CD14-positive monocyte (primary cell): Measurements from ENCODE around the gene DNMT3L. TPM values are rescaled to one million over a fixed set of nuclear protein-coding genes. Genes with fewer than 3 reads are reported as not detected.

Experiments
- DNase-seq, 3 donors: peaks; one replicate each; pipeline ENCODE4 v3.0.0-alpha.2; 2011 to 2022
- H2AFZ ChIP-seq: 2 replicates; pipeline ENCODE4 v1.6.0; 2012; ENCODE audit warnings: mild to moderate bottlenecking, low read depth, low read length, inconsistent platforms; ENCODE audit not compliant: insufficient read depth, poor library complexity, severe bottlenecking
- H3K27ac ChIP-seq, 2 donors: 1 replicate in 1 of 2; 2 replicates in 1 of 2; pipeline ENCODE4 v1.5.1; 2012 to 2013; ENCODE audit warnings: low read length in 2 of 2, control low read depth in 1 of 2, inconsistent platforms in 1 of 2, low read depth in 1 of 2, mild to moderate bottlenecking in 1 of 2
- H3K27me3 ChIP-seq, 2 donors: one replicate each; pipeline versions ENCODE4 v1.6.0 to v1.6.1; 2011 to 2013; ENCODE audit warnings: low read length in 2 of 2; ENCODE audit not compliant: control insufficient read depth in 2 of 2, insufficient read depth in 2 of 2
- H3K36me3 ChIP-seq, 2 donors: replicated peaks in 1 of 2; 1 replicate in 1 of 2; 2 replicates in 1 of 2; pipeline versions ENCODE4 v1.5.1 to v1.6.1; 2012 to 2013; ENCODE audit warnings: low read length in 2 of 2, control low read depth in 1 of 2, inconsistent platforms in 1 of 2, mild to moderate bottlenecking in 1 of 2; ENCODE audit not compliant: insufficient read depth in 2 of 2, control insufficient read depth in 1 of 2
- H3K4me1 ChIP-seq, 2 donors: 1 replicate in 1 of 2; 2 replicates in 1 of 2; pipeline versions ENCODE4 v1.5.1 to v1.6.1; 2012 to 2013; ENCODE audit warnings: low read length in 2 of 2, control low read depth in 1 of 2, inconsistent platforms in 1 of 2, mild to moderate bottlenecking in 1 of 2, moderate library complexity in 1 of 2; ENCODE audit not compliant: insufficient read depth in 2 of 2, control insufficient read depth in 1 of 2
- H3K4me2 ChIP-seq: replicated peaks from 2 replicates; pipeline ENCODE3; 2012; ENCODE audit warnings: low read length, moderate library complexity, mild to moderate bottlenecking; ENCODE audit not compliant: poor library complexity, severe bottlenecking; ENCODE audit errors: extremely low read depth
- H3K4me3 ChIP-seq, 3 experiments: fragments of 200-600 bp in 1 of 3; sonication (generic) in 1 of 3; replicated peaks in 1 of 3; 1 replicate in 2 of 3; 2 replicates in 1 of 3; pipeline ENCODE4 v1.5.1; 2011 to 2013; ENCODE audit warnings: low read length in 3 of 3, mild to moderate bottlenecking in 3 of 3, control low read depth in 2 of 3, low read depth in 2 of 3, inconsistent platforms in 1 of 3, moderate library complexity in 1 of 3
- H3K79me2 ChIP-seq: 2 replicates; pipeline ENCODE4 v1.6.0; 2012; ENCODE audit warnings: mild to moderate bottlenecking, control low read depth, inconsistent platforms, low read length, moderate library complexity; ENCODE audit not compliant: insufficient read depth
- H3K9ac ChIP-seq: 2 replicates; pipeline ENCODE4 v1.6.0; 2017; ENCODE audit warnings: low read length, mild to moderate bottlenecking; ENCODE audit not compliant: insufficient read depth, poor library complexity, severe bottlenecking
- H3K9me3 ChIP-seq, 2 donors: replicated peaks in 1 of 2; 1 replicate in 1 of 2; 2 replicates in 1 of 2; pipeline versions ENCODE4 v1.5.1 to v1.6.1; 2012 to 2013; ENCODE audit warnings: low read length in 2 of 2, control low read depth in 1 of 2; ENCODE audit not compliant: control insufficient read depth in 1 of 2, insufficient read depth in 1 of 2
- H4K20me1 ChIP-seq: 2 replicates; pipeline ENCODE4 v1.6.0; 2012; ENCODE audit warnings: mild to moderate bottlenecking, low read length, control low read depth, moderate library complexity; ENCODE audit not compliant: insufficient read depth
- H3K27ac Mint-ChIP-seq, 7 donors: one replicate each; pipeline ENCODE4 v1.8.0; 2020; ENCODE audit warnings: mild to moderate bottlenecking in 7 of 7, mixed read lengths in 7 of 7, moderate library complexity in 6 of 7, inconsistent platforms in 2 of 7
- H3K27me3 Mint-ChIP-seq, 3 donors: one replicate each; pipeline ENCODE4 v1.8.0; 2021 to 2022; ENCODE audit warnings: low read depth in 3 of 3, mild to moderate bottlenecking in 3 of 3, mixed read lengths in 3 of 3, moderate library complexity in 3 of 3, inconsistent platforms in 1 of 3
- H3K36me3 Mint-ChIP-seq, 2 donors: one replicate each; pipeline ENCODE4 v1.8.0; 2020; ENCODE audit warnings: mixed read lengths in 2 of 2, inconsistent platforms in 1 of 2, mild to moderate bottlenecking in 1 of 2
- H3K4me1 Mint-ChIP-seq: one replicate; pipeline ENCODE4 v1.8.0; 2020; ENCODE audit warnings: mild to moderate bottlenecking, mixed read lengths
- H3K4me3 Mint-ChIP-seq, 2 donors: one replicate each; pipeline ENCODE4 v1.8.0; 2020; ENCODE audit warnings: mild to moderate bottlenecking in 2 of 2, mixed read lengths in 2 of 2, moderate library complexity in 1 of 2
- H3K9me3 Mint-ChIP-seq, 7 donors: one replicate each; pipeline ENCODE4 v1.8.0; 2020 to 2022; ENCODE audit warnings: mixed read lengths in 7 of 7, mild to moderate bottlenecking in 6 of 7, moderate library complexity in 6 of 7, inconsistent platforms in 2 of 7
- WGBS: methylation state at CpG from one replicate; pipeline ENCODE4 v1.1.5; 2013; ENCODE audit warnings: missing lambda C conversion rate; ENCODE audit not compliant: insufficient coverage; 5-methylcytosine and 5-hydroxymethylcytosine counted together
- intact Hi-C, 2 donors: fragments of 100-400 bp; cut with micrococcal nuclease; formaldehyde crosslinking; loops; one replicate each; pipeline versions ENCODE4 v1.15.0 to v1.15.1; 2023
- polyA plus RNA-seq, 3 donors: library from polyadenylated mRNA; depleted of rRNA in 1 of 3; unstranded in 2 of 3; stranded (reverse) in 1 of 3; fragments of 300-500 nt in 2 of 3; fragments of >200 nt in 1 of 3; fragmentation: Illumina TruSeq in 2 of 3; gene quantifications; 1 replicate in 2 of 3; 2 replicates in 1 of 3; pipeline ENCODE4 v1.2.3, GENCODE V29; 2012 to 2021
- TF ChIP-seq, protein P1 (sequence below): fragments of 200-600 bp; IDR thresholded peaks from one replicate; pipeline ENCODE4 v1.8.0; 2022; ENCODE audit warnings: antibody characterized with exemption, mild to moderate bottlenecking

The DNMT3L gene
- polyA plus RNA-seq, 3 donors, result not detected

DNA sequence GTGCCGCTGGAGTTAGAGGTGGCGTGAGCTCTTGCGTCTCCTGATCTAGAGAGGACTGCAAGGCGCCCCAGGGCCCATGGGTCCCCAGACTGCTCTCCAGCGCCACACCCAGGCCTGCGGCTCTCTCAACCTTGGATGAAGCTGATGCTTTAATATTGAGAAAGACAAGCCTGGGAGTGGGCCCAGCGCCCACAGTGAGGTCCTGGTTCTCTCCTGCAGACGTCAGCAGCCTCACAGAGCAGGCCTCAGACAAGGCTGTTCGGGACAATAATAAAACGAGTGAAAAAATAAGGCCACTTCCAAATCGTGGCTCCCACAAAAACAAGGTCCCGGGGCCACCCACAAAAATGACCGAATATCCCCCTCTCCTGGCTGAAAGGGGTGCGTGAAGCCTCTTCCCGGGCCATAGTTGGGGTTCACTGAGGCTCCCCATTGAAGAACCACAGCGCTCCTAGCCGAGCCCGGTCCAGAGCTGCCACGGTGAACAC lies 6.0 kb upstream of the DNMT3L start:
- intact Hi-C loops, result no loop called here
- Histone ChIP-seq H4K20me1 (no peaks in the 10 kb centered on the region), H3K9ac (peak overlapping the region; percentile 32), H3K27ac (no peak overlapping the region), H3K79me2 (no peaks in the 10 kb centered on the region), H3K4me3 (no peak overlapping the region), H3K9me3 (no peaks in the 10 kb centered on the region), H3K4me2 (peak overlapping the region; percentile 15), H3K4me1 (no peaks in the 10 kb centered on the region), H3K36me3 (no peaks in the 10 kb centered on the region), H2AFZ (peak overlapping the region; percentile 53), H3K27me3 (no peaks in the 10 kb centered on the region)
- Mint-ChIP-seq H3K4me3 (no peak overlapping the region), H3K9me3 (no peaks in the 10 kb centered on the region), H3K27me3 (peaks cover 0 to 6% (median 6%) of the 10 kb centered on the region in 3 donors), H3K27ac (no peak overlapping the region), H3K36me3 (no peaks in the 10 kb centered on the region), H3K4me1 (peaks cover 2% of the 10 kb centered on the region)
- peak; percentile 19 to 40 (median 33) for DNase-seq
- WGBS, result 73% methylated on average over 15 of the region's 19 CpGs
- TF ChIP-seq, protein P1, sequence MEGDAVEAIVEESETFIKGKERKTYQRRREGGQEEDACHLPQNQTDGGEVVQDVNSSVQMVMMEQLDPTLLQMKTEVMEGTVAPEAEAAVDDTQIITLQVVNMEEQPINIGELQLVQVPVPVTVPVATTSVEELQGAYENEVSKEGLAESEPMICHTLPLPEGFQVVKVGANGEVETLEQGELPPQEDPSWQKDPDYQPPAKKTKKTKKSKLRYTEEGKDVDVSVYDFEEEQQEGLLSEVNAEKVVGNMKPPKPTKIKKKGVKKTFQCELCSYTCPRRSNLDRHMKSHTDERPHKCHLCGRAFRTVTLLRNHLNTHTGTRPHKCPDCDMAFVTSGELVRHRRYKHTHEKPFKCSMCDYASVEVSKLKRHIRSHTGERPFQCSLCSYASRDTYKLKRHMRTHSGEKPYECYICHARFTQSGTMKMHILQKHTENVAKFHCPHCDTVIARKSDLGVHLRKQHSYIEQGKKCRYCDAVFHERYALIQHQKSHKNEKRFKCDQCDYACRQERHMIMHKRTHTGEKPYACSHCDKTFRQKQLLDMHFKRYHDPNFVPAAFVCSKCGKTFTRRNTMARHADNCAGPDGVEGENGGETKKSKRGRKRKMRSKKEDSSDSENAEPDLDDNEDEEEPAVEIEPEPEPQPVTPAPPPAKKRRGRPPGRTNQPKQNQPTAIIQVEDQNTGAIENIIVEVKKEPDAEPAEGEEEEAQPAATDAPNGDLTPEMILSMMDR, result peak; percentile 49

DNA sequence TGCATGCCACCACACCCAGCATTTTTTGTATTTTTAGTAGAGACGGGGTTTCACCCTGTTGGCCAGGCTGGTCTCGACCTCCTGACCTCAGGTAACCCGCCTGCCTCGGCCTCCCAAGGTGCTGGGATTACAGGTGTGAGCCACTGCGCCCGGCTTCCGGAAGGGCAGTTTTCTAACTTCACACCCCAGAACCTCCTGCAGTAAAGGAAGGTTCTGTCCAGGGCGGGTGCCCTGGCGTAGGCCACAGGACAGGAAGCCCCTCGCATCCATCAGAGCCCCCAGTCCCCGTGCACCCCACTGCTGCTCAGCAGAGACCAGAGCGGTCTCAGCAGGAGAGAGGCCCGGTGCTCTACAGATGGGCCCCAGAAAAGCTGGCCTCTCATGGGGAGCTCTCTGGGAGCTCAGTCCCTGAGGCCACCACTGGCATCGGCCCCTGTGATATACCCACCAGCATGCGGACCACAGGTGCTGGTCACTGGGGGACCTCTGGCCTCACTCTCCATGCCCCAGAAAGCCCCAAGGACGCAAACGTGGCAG lies 4.1 kb upstream of the DNMT3L start:
- TF ChIP-seq, protein P1, result no peak
- Mint-ChIP-seq H3K36me3 (no peaks in the 10 kb centered on the region), H3K4me3 (no peak overlapping the region), H3K27me3 (peaks cover 0 to 6% (median 6%) of the 10 kb centered on the region in 3 donors), H3K4me1 (peaks cover 2% of the 10 kb centered on the region), H3K27ac (no peak overlapping the region), H3K9me3 (no peaks in the 10 kb centered on the region)
- no peak overlapping the region for H3K27ac ChIP-seq
- no peak overlapping the region for H3K4me2 ChIP-seq
- H3K27me3 ChIP-seq, result no peaks in the 10 kb centered on the region
- H4K20me1 ChIP-seq, result no peaks in the 10 kb centered on the region
- H3K79me2 ChIP-seq, result no peaks in the 10 kb centered on the region
- WGBS, result 90% methylated on average over 14 of the region's 17 CpGs
- H3K9ac ChIP-seq, result no peak overlapping the region
- intact Hi-C loops, result no loop called here
- no peak overlapping the region for H2AFZ ChIP-seq
- no peak for DNase-seq
- no peak overlapping the region for H3K4me3 ChIP-seq
- H3K9me3 ChIP-seq, result no peaks in the 10 kb centered on the region
- no peaks in the 10 kb centered on the region for H3K36me3 ChIP-seq
- no peaks in the 10 kb centered on the region for H3K4me1 ChIP-seq
